HCT116 (cell line): ENCODE measurements around the gene MAP4K4. TPM values are rescaled to one million over a fixed set of nuclear protein-coding genes. Genes with fewer than 3 reads are reported as not detected.
A peak's percentile ranks its signal among the peaks of the same experiment; 100 is the strongest.

Experiments used
- ATAC-seq: fragments of 200-7000 bp; cut with Tn5 transposase; 2 replicates; pipeline ENCODE4 v1.9.1; 2020; ENCODE audit warnings: mild to moderate bottlenecking, moderate library complexity
- BruUV-seq: library from RNA; stranded (reverse); fragments of 400-500 nt; replicated peaks from 2 replicates; lab custom pipeline; 2021; lab: Mats Ljungman, UMichigan
- CTCF ChIA-PET: fragments of 300-600 bp; sonication (Branson Sonifier 250); formaldehyde crosslinking; loops from one replicate; lab custom pipeline; 2021; ENCODE audit warnings: antibody characterized with exemption; lab: Charles Lee
- POLR2A ChIA-PET: fragments of 300-600, 350-600 bp; sonication (Branson Sonifier 250); formaldehyde crosslinking; loops from one replicate; lab custom pipeline; 2021; ENCODE audit warnings: antibody characterized with exemption; lab: Charles Lee
- RAD21 ChIA-PET, 2 experiments: fragments of 300-600 bp; sonication (Branson Sonifier 250); formaldehyde crosslinking; loops; one replicate each; lab custom pipeline; 2023; ENCODE audit warnings: low total read pairs in 2 of 2; ENCODE audit not compliant: uncharacterized antibody in 2 of 2, unreplicated experiment in 2 of 2, low non-redundant PET in 1 of 2; lab: Charles Lee
- DNase-seq: peaks from one replicate; pipeline ENCODE4 v3.0.0-alpha.2; 2010; ENCODE audit warnings: low read depth, low spot score
- H2AFZ ChIP-seq: fragments of 200-600 bp; shearing (Covaris generic), sonication (generic); 2 replicates; pipeline ENCODE4 v1.6.1; 2017; ENCODE audit warnings: low read depth, mixed run types, mixed read lengths, antibody characterized with exemption, low read length; ENCODE audit not compliant: poor library complexity, severe bottlenecking
- H3K27ac ChIP-seq: 2 replicates; pipeline ENCODE4 v1.5.1; 2012; ENCODE audit warnings: low read depth, low read length
- H3K27me3 ChIP-seq: fragments of 200-600 bp; sonication (generic); 2 replicates; pipeline ENCODE4 v1.6.1; 2016; ENCODE audit warnings: mixed run types, low read length, mixed read lengths; ENCODE audit not compliant: insufficient read depth
- H3K36me3 ChIP-seq, 2 experiments: fragments of 200-500 bp in 1 of 2; fragments of 200-600 bp in 1 of 2; sonication (Bioruptor generic) in 1 of 2; sonication (generic) in 1 of 2; 2 replicates each; pipeline versions ENCODE4 v1.5.1 to v1.6.1; 2014 to 2016; ENCODE audit warnings: low read length in 2 of 2, inconsistent platforms in 1 of 2, mixed read lengths in 1 of 2, mixed run types in 1 of 2; ENCODE audit not compliant: insufficient read depth in 2 of 2, control insufficient read depth in 1 of 2
- H3K4me1 ChIP-seq, 2 experiments: fragments of 200-600 bp in 1 of 2; sonication (generic) in 1 of 2; 2 replicates each; pipeline versions ENCODE4 v1.5.1 to v1.6.1; 2012 to 2017; ENCODE audit warnings: low read length in 2 of 2, inconsistent platforms in 1 of 2, mild to moderate bottlenecking in 1 of 2, mixed read lengths in 1 of 2, mixed run types in 1 of 2, moderate library complexity in 1 of 2; ENCODE audit not compliant: insufficient read depth in 2 of 2, control insufficient read depth in 1 of 2
- H3K4me2 ChIP-seq: fragments of 200-600 bp; sonication (generic); 2 replicates; pipeline ENCODE4 v1.6.1; 2017; ENCODE audit warnings: mixed run types, low read length, mixed read lengths
- H3K4me3 ChIP-seq, 2 experiments: fragments of 200-600 bp in 1 of 2; sonication (generic) in 1 of 2; replicated peaks in 1 of 2; 2 replicates each; pipeline ENCODE4 v1.5.1; 2011 to 2016; ENCODE audit warnings: low read length in 2 of 2, control low read depth in 1 of 2, low read depth in 1 of 2, mild to moderate bottlenecking in 1 of 2, mixed read lengths in 1 of 2, mixed run types in 1 of 2
- H3K79me2 ChIP-seq: fragments of 200-600 bp; sonication (generic); 2 replicates; pipeline ENCODE4 v1.6.1; 2017; ENCODE audit warnings: mild to moderate bottlenecking, mixed run types, low read length, moderate library complexity, mixed read lengths; ENCODE audit not compliant: insufficient read depth
- H3K9ac ChIP-seq: fragments of 200-600 bp; sonication (generic); 2 replicates; pipeline ENCODE4 v1.6.1; 2016; ENCODE audit warnings: low read length, mixed read lengths
- H3K9me2 ChIP-seq: fragments of 200-600 bp; sonication (generic), shearing (Covaris generic); 2 replicates; pipeline ENCODE4 v1.6.1; 2017; ENCODE audit warnings: mixed run types, mild to moderate bottlenecking, moderate library complexity; ENCODE audit not compliant: insufficient read depth
- H3K9me3 ChIP-seq, 2 experiments: fragments of 200-500 bp in 1 of 2; fragments of 200-600 bp in 1 of 2; sonication (Bioruptor generic) in 1 of 2; sonication (generic) in 1 of 2; 2 replicates each; pipeline ENCODE4 v1.6.1; 2014 to 2017; ENCODE audit warnings: low read length in 2 of 2, mixed read lengths in 2 of 2, inconsistent platforms in 1 of 2, low read depth in 1 of 2, mild to moderate bottlenecking in 1 of 2, mixed run types in 1 of 2, moderate library complexity in 1 of 2; ENCODE audit not compliant: control insufficient read depth in 1 of 2, insufficient read depth in 1 of 2
- H4K20me1 ChIP-seq: fragments of 200-600 bp; sonication (generic), shearing (Covaris generic); 2 replicates; pipeline ENCODE4 v1.6.1; 2017; ENCODE audit warnings: mixed run types, mild to moderate bottlenecking, moderate library complexity; ENCODE audit not compliant: insufficient read depth
- ATF3 ChIP-seq: IDR thresholded peaks from 2 replicates; pipeline ENCODE4 v1.6.1; 2012
- CEBPB ChIP-seq: IDR thresholded peaks from 2 replicates; pipeline ENCODE4 v1.6.1; 2012; ENCODE audit warnings: low read depth
- CTCF ChIP-seq, 3 experiments: fragments of 200-600 bp in 1 of 3; sonication (generic) in 1 of 3; IDR thresholded peaks in 2 of 3; conservative IDR thresholded peaks in 1 of 3; 2 replicates each; pipeline ENCODE4 v1.5.1; 2012 to 2017; ENCODE audit warnings: low read depth in 2 of 3, low read length in 2 of 3, antibody characterized with exemption in 1 of 3, borderline replicate concordance in 1 of 3, control low read depth in 1 of 3, mild to moderate bottlenecking in 1 of 3, mixed read lengths in 1 of 3, mixed run types in 1 of 3, moderate library complexity in 1 of 3; ENCODE audit not compliant: insufficient read depth in 1 of 3
- EZH2 ChIP-seq: fragments of 200-600 bp; sonication (generic); IDR thresholded peaks from 2 replicates; pipeline ENCODE4 v1.6.1; 2017; ENCODE audit warnings: antibody characterized with exemption, mixed run types
- REST ChIP-seq: IDR thresholded peaks from 2 replicates; pipeline ENCODE4 v1.6.1; 2012; ENCODE audit warnings: low read depth
- SRF ChIP-seq: IDR thresholded peaks from 2 replicates; pipeline ENCODE4 v1.6.1; 2012; ENCODE audit warnings: low read depth
- YY1 ChIP-seq: IDR thresholded peaks from 2 replicates; pipeline ENCODE4 v1.6.1; 2011; ENCODE audit warnings: low read length, low read depth, moderate library complexity, mild to moderate bottlenecking; ENCODE audit not compliant: insufficient replicate concordance; ENCODE audit errors: extremely low read depth
- intact Hi-C: fragments of 100-400 bp; cut with micrococcal nuclease; formaldehyde crosslinking; loops from 2 replicates; pipeline ENCODE4 v1.10.0; 2022
- total RNA-seq: library from RNA; stranded (reverse); gene quantifications from one replicate; pipeline ENCODE4 v1.2.1, GENCODE V29; 2021; ENCODE audit not compliant: unreplicated experiment

The MAP4K4 gene
- total RNA-seq, 1 experiment from 2014 or later, result 62.3 TPM

GRCh38 chr2:101872480-101872879 is 175.0 kb downstream of the MAP4K4 start:
- DNase-seq, result no peak
- Histone ChIP-seq H2AFZ (no peak overlapping the region), H3K79me2 (no peaks in the 10 kb centered on the region), H3K9ac (no peak overlapping the region), H3K4me2 (no peak overlapping the region), H3K9me3 (no peaks in the 10 kb centered on the region), H3K36me3 (peaks cover 16 to 48% of the 10 kb centered on the region in 2 experiments; a peak in 3 of 4 replicates), H3K4me3 (no peak overlapping the region), H3K27me3 (no peaks in the 10 kb centered on the region), H4K20me1 (no peaks in the 10 kb centered on the region), H3K9me2 (no peaks in the 10 kb centered on the region), H3K27ac (no peak overlapping the region), H3K4me1 (no peaks in the 10 kb centered on the region)
- no peak for TF ChIP-seq CTCF (IDR thresholded peaks at IDR 0.05 in 2 of 3, conservative IDR thresholded peaks at IDR 0.05 in 1 of 3; ENCODE audit: borderline replicate concordance in 1 of 3, insufficient read depth in 1 of 3, low read depth in 2 of 3, low read length in 2 of 3)
- no peak for TF ChIP-seq YY1
- TF ChIP-seq SRF, result no peak
- no peak for TF ChIP-seq EZH2
- no peak for TF ChIP-seq ATF3
- BruUV-seq, result no TSS peak
- intact Hi-C loops, result no loop called here
- RAD21 ChIA-PET, result no interaction called here
- CTCF ChIA-PET, result interaction anchor here (1.6 kb wide), 1 partner anchor 11 kb away, joined by 4 read pairs; no protein-coding TSS in a partner anchor
- POLR2A ChIA-PET, result no interaction called here
- ATAC-seq, result no peak

- Histone ChIP-seq H3K36me3 (peaks cover 21 to 50% of the 10 kb centered on the region in 2 experiments; a peak in 3 of 4 replicates), H3K27ac (no peak overlapping the region), H3K27me3 (no peaks in the 10 kb centered on the region), H3K4me1 (no peaks in the 10 kb centered on the region), H3K79me2 (no peaks in the 10 kb centered on the region), H3K4me3 (no peak overlapping the region), H4K20me1 (no peaks in the 10 kb centered on the region), H3K4me2 (no peak overlapping the region), H3K9ac (no peak overlapping the region), H3K9me3 (no peaks in the 10 kb centered on the region), H3K9me2 (no peaks in the 10 kb centered on the region), H2AFZ (no peak overlapping the region)
- POLR2A ChIA-PET, result no interaction called here
- no TSS peak for BruUV-seq
- intact Hi-C loops, result loop anchor here (1.0 kb wide), 1 partner anchor 454 kb away; no protein-coding TSS in a partner anchor
- no peak for DNase-seq
- CTCF ChIA-PET, result interaction anchor here (1.0 to 1.6 kb wide), 5 partner anchors 9 to 531 kb away, joined by 3 to 10 read pairs (median 4); no protein-coding TSS in a partner anchor
- RAD21 ChIA-PET, result no interaction called here
- ATAC-seq, result peak; percentile 40; the same call in 1 of the 2 replicates
- TF ChIP-seq CTCF (IDR thresholded peaks at IDR 0.05 in 2 of 3, conservative IDR thresholded peaks at IDR 0.05 in 1 of 3; ENCODE audit: borderline replicate concordance in 1 of 3, insufficient read depth in 1 of 3, low read depth in 2 of 3, low read length in 2 of 3) (peak; percentile 26 to 39 (median 31); a peak in 3 of 6 replicates), REST (no peak), CEBPB (no peak)
These were observed 176.0 kb downstream of the MAP4K4 start for GRCh38 chr2:101873543-101873942.
